ENCODE data around the gene TRAPPC11. TPM values are rescaled to one million over a fixed set of nuclear protein-coding genes. Genes with fewer than 3 reads are reported as not detected.

The TRAPPC11 gene
- total RNA-seq, 1 donor from 2014 or later, result 38.1 TPM

- no peak for DNase-seq (ENCODE audit: low read depth)
- no peak for TF ChIP-seq CTCF (conservative IDR thresholded peaks at IDR 0.05; ENCODE audit: low read depth, low read length)
- H3K4me3 ChIP-seq (ENCODE audit: low read depth, low read length), result peak overlapping the region; percentile 69
Observed at GRCh38 chr4:183659872-183660242, 764 bp downstream of the TRAPPC11 start.

GRCh38 chr4:183666088-183666487 lies 7.0 kb downstream of the TRAPPC11 start:
- H3K4me3 ChIP-seq (ENCODE audit: low read depth, low read length), result no peak overlapping the region
- DNase-seq (ENCODE audit: low read depth), result no peak
- TF ChIP-seq CTCF (conservative IDR thresholded peaks at IDR 0.05; ENCODE audit: low read depth, low read length), result no peak

GRCh38 chr4:183670251-183670650 lies 11.2 kb downstream of the TRAPPC11 start:
- DNase-seq (ENCODE audit: low read depth), result no peak
- no peak for TF ChIP-seq CTCF (conservative IDR thresholded peaks at IDR 0.05; ENCODE audit: low read depth, low read length)
- no peak overlapping the region for H3K4me3 ChIP-seq (ENCODE audit: low read depth, low read length)

GRCh38 chr4:183670960-183671555 lies 12.0 kb downstream of the TRAPPC11 start:
- TF ChIP-seq CTCF (conservative IDR thresholded peaks at IDR 0.05; ENCODE audit: low read depth, low read length), result no peak
- H3K4me3 ChIP-seq (ENCODE audit: low read depth, low read length), result no peak overlapping the region
- DNase-seq (ENCODE audit: low read depth), result no peak

GRCh38 chr4:183674153-183674552 lies 15.1 kb downstream of the TRAPPC11 start:
- no peak for TF ChIP-seq CTCF (conservative IDR thresholded peaks at IDR 0.05; ENCODE audit: low read depth, low read length)
- no peak for DNase-seq (ENCODE audit: low read depth)
- no peak overlapping the region for H3K4me3 ChIP-seq (ENCODE audit: low read depth, low read length)

GRCh38 chr4:183675625-183676024 lies 16.5 kb downstream of the TRAPPC11 start:
- TF ChIP-seq CTCF (conservative IDR thresholded peaks at IDR 0.05; ENCODE audit: low read depth, low read length), result no peak
- H3K4me3 ChIP-seq (ENCODE audit: low read depth, low read length), result no peak overlapping the region
- DNase-seq (ENCODE audit: low read depth), result no peak

GRCh38 chr4:183681119-183681518 lies 22.0 kb downstream of the TRAPPC11 start:
- H3K4me3 ChIP-seq (ENCODE audit: low read depth, low read length), result no peak overlapping the region
- DNase-seq (ENCODE audit: low read depth), result no peak
- no peak for TF ChIP-seq CTCF (conservative IDR thresholded peaks at IDR 0.05; ENCODE audit: low read depth, low read length)

All from epithelial cell of proximal tubule (primary cell).